GM23338 (cell line): ENCODE data around the gene CTXND2. TPM values are rescaled to one million over a fixed set of nuclear protein-coding genes. Genes with fewer than 3 reads are reported as not detected.

ENCODE experiments used
- polyA plus RNA-seq: library from polyadenylated mRNA; unstranded; fragments of >200 nt; fragmentation: Nextera tagmentation; extraction: Ambion mirVana; gene quantifications from 2 replicates; pipeline ENCODE4 v1.2.1, GENCODE V29; 2016
- total RNA-seq: library from RNA; depleted of rRNA; stranded (reverse); fragments of >200 nt; shearing (Covaris generic); gene quantifications from 2 replicates; pipeline ENCODE4 v1.2.3, GENCODE V29; 2014; rRNA removed

Gene CTXND2
- total and polyA plus RNA-seq, 2 experiments from 2014 or later = not detected

Other genes with a start within 250 kb of the CTXND2 start
- gene GOLPH3L, start 190.0 kb upstream of the CTXND2 start, total RNA-seq = 28.9 and 29.6 TPM in 2 replicates
- gene GOLPH3L, start 190.0 kb upstream of the CTXND2 start, polyA plus RNA-seq = 23.5 and 24.6 TPM in 2 replicates
- not detected in 2 replicates for gene HORMAD1, start 166.2 kb upstream of the CTXND2 start, total RNA-seq
- gene HORMAD1, start 166.2 kb upstream of the CTXND2 start, polyA plus RNA-seq = not detected in 2 replicates
- gene CTSS, start 121.4 kb upstream of the CTXND2 start, total RNA-seq = not detected in 2 replicates
- 0.16 TPM in 1 of 2 replicates, not detected in the other for gene CTSS, start 121.4 kb upstream of the CTXND2 start, polyA plus RNA-seq
- 1.7 and 2.8 TPM in 2 replicates for gene CTSK, start 78.9 kb upstream of the CTXND2 start, total RNA-seq
- 2.7 and 3.3 TPM in 2 replicates for gene CTSK, start 78.9 kb upstream of the CTXND2 start, polyA plus RNA-seq
- gene ARNT, start 10.5 kb upstream of the CTXND2 start, total RNA-seq = 30.3 and 31.9 TPM in 2 replicates
- gene ARNT, start 10.5 kb upstream of the CTXND2 start, polyA plus RNA-seq = 10.5 and 11.4 TPM in 2 replicates
- 33.0 and 47.4 TPM in 2 replicates for gene SETDB1, start 39.2 kb downstream of the CTXND2 start, total RNA-seq
- 15.1 and 16.9 TPM in 2 replicates for gene SETDB1, start 39.2 kb downstream of the CTXND2 start, polyA plus RNA-seq
- 120 and 122 TPM in 2 replicates for gene CERS2, start 87.7 kb downstream of the CTXND2 start, total RNA-seq
- 75.1 and 83.3 TPM in 2 replicates for gene CERS2, start 87.7 kb downstream of the CTXND2 start, polyA plus RNA-seq
- 1.7 and 2.2 TPM in 2 replicates for gene ANXA9, start 95.2 kb downstream of the CTXND2 start, total RNA-seq
- gene ANXA9, start 95.2 kb downstream of the CTXND2 start, polyA plus RNA-seq = 1.0 and 1.4 TPM in 2 replicates
- 9.7 and 10.3 TPM in 2 replicates for gene MINDY1, start 119.8 kb downstream of the CTXND2 start, total RNA-seq
- gene MINDY1, start 119.8 kb downstream of the CTXND2 start, polyA plus RNA-seq = 4.2 and 4.5 TPM in 2 replicates
- 23.7 and 33.2 TPM in 2 replicates for gene PRUNE1, start 121.3 kb downstream of the CTXND2 start, total RNA-seq
- 14.7 and 16.7 TPM in 2 replicates for gene PRUNE1, start 121.3 kb downstream of the CTXND2 start, polyA plus RNA-seq
- gene BNIPL, start 149.4 kb downstream of the CTXND2 start, total RNA-seq = 1.2 and 2.4 TPM in 2 replicates
- gene BNIPL, start 149.4 kb downstream of the CTXND2 start, polyA plus RNA-seq = 0.59 and 0.91 TPM in 2 replicates
- gene C1orf56, start 160.6 kb downstream of the CTXND2 start, total RNA-seq = 1.6 and 3.9 TPM in 2 replicates
- gene C1orf56, start 160.6 kb downstream of the CTXND2 start, polyA plus RNA-seq = 26.3 and 27.8 TPM in 2 replicates
- 44.9 and 49.1 TPM in 2 replicates for gene CDC42SE1, start 172.5 kb downstream of the CTXND2 start, total RNA-seq
- 18.3 and 18.4 TPM in 2 replicates for gene CDC42SE1, start 172.5 kb downstream of the CTXND2 start, polyA plus RNA-seq
- 10.6 and 11.3 TPM in 2 replicates for gene MLLT11, start 173.3 kb downstream of the CTXND2 start, total RNA-seq
- gene MLLT11, start 173.3 kb downstream of the CTXND2 start, polyA plus RNA-seq = 19.7 and 22.6 TPM in 2 replicates
- gene GABPB2, start 183.6 kb downstream of the CTXND2 start, total RNA-seq = 2.6 and 2.8 TPM in 2 replicates
- gene GABPB2, start 183.6 kb downstream of the CTXND2 start, polyA plus RNA-seq = 0.82 and 1.1 TPM in 2 replicates